ENCODE data around the gene CWF19L2.

Gene CWF19L2

GRCh38 chr11:107453594-107454286 lies 3.9 kb downstream of the CWF19L2 start:
- peaks cover 25% of the 10 kb centered on the region for H3K4me1 ChIP-seq (ENCODE audit: insufficient read depth, low read length)
- H3K9me3 ChIP-seq (ENCODE audit: insufficient read depth, low read length, severe bottlenecking) = no peaks in the 10 kb centered on the region
- no peak overlapping the region for H3K9ac ChIP-seq (ENCODE audit: low read depth, low read length)
- H3K27ac ChIP-seq (ENCODE audit: low read length) = no peak overlapping the region
- H3K36me3 ChIP-seq (ENCODE audit: insufficient read depth, low read length) = peaks cover 27% of the 10 kb centered on the region
- TF ChIP-seq EZH2 (IDR thresholded peaks at IDR 0.05; ENCODE audit: borderline replicate concordance, low read depth, low read length, severe bottlenecking) (no peak), CTCF (IDR thresholded peaks at IDR 0.05; ENCODE audit: borderline replicate concordance, extremely low read depth, low read length, poor library complexity, severe bottlenecking) (no peak)
- H2AFZ ChIP-seq (ENCODE audit: low read depth, low read length) = no peak overlapping the region
- DNase-seq = no peak
- peaks cover 59% of the 10 kb centered on the region for H3K79me2 ChIP-seq (ENCODE audit: insufficient read depth, low read length)
- H3K4me3 ChIP-seq (ENCODE audit: low read depth in 1 of 2, low read length in 2 of 2) = no peak overlapping the region
- no peaks in the 10 kb centered on the region for H3K27me3 ChIP-seq (ENCODE audit: insufficient read depth, low read length, poor library complexity)
- no peak for ATAC-seq (ENCODE audit: insufficient read depth, low read depth)
- H4K20me1 ChIP-seq (ENCODE audit: insufficient read depth, low read length) = no peaks in the 10 kb centered on the region
- H3K4me2 ChIP-seq (ENCODE audit: insufficient read depth, low read length) = no peak overlapping the region

- TF ChIP-seq EZH2 (IDR thresholded peaks at IDR 0.05; ENCODE audit: borderline replicate concordance, low read depth, low read length, severe bottlenecking) (no peak), CTCF (IDR thresholded peaks at IDR 0.05; ENCODE audit: borderline replicate concordance, extremely low read depth, low read length, poor library complexity, severe bottlenecking) (no peak)
- Histone ChIP-seq H3K79me2 (ENCODE audit: insufficient read depth, low read length) (peaks cover 56% of the 10 kb centered on the region), H3K4me2 (ENCODE audit: insufficient read depth, low read length) (no peak overlapping the region), H3K4me1 (ENCODE audit: insufficient read depth, low read length) (no peaks in the 10 kb centered on the region), H3K4me3 (ENCODE audit: low read depth in 1 of 2, low read length in 2 of 2) (no peak overlapping the region), H3K9ac (ENCODE audit: low read depth, low read length) (no peak overlapping the region), H3K36me3 (ENCODE audit: insufficient read depth, low read length) (peaks cover 29% of the 10 kb centered on the region), H2AFZ (ENCODE audit: low read depth, low read length) (no peak overlapping the region), H4K20me1 (ENCODE audit: insufficient read depth, low read length) (no peaks in the 10 kb centered on the region), H3K27me3 (ENCODE audit: insufficient read depth, low read length, poor library complexity) (no peaks in the 10 kb centered on the region), H3K27ac (ENCODE audit: low read length) (no peak overlapping the region), H3K9me3 (ENCODE audit: insufficient read depth, low read length, severe bottlenecking) (no peaks in the 10 kb centered on the region)
- ATAC-seq (ENCODE audit: insufficient read depth, low read depth) (no peak), DNase-seq (no peak)
Measured at GRCh38 chr11:107446822-107447431, 10.7 kb downstream of the CWF19L2 start.

- H3K27ac ChIP-seq (ENCODE audit: low read length) = no peak overlapping the region
- ATAC-seq (ENCODE audit: insufficient read depth, low read depth) (no peak), DNase-seq (no peak)
- H3K9me3 ChIP-seq (ENCODE audit: insufficient read depth, low read length, severe bottlenecking) = no peaks in the 10 kb centered on the region
- no peak overlapping the region for H3K4me2 ChIP-seq (ENCODE audit: insufficient read depth, low read length)
- H3K79me2 ChIP-seq (ENCODE audit: insufficient read depth, low read length) = peaks cover 22% of the 10 kb centered on the region
- no peak overlapping the region for H2AFZ ChIP-seq (ENCODE audit: low read depth, low read length)
- H3K27me3 ChIP-seq (ENCODE audit: insufficient read depth, low read length, poor library complexity) = no peaks in the 10 kb centered on the region
- no peaks in the 10 kb centered on the region for H4K20me1 ChIP-seq (ENCODE audit: insufficient read depth, low read length)
- no peak for TF ChIP-seq EZH2 (IDR thresholded peaks at IDR 0.05; ENCODE audit: borderline replicate concordance, low read depth, low read length, severe bottlenecking)
- no peak for TF ChIP-seq CTCF (IDR thresholded peaks at IDR 0.05; ENCODE audit: borderline replicate concordance, extremely low read depth, low read length, poor library complexity, severe bottlenecking)
- H3K4me3 ChIP-seq (ENCODE audit: low read depth in 1 of 2, low read length in 2 of 2) = no peak overlapping the region
- H3K36me3 ChIP-seq (ENCODE audit: insufficient read depth, low read length) = peaks cover 68% of the 10 kb centered on the region
- H3K4me1 ChIP-seq (ENCODE audit: insufficient read depth, low read length) = no peaks in the 10 kb centered on the region
- H3K9ac ChIP-seq (ENCODE audit: low read depth, low read length) = no peak overlapping the region
Measured at GRCh38 chr11:107442715-107443215, 14.9 kb downstream of the CWF19L2 start.

Measured in DND-41 (cell line).